ENCODE data around the gene PRSS23.

- TF ChIP-seq CTCF (IDR thresholded peaks at IDR 0.05; ENCODE audit: low read depth, low read length) (no peak), MYC (IDR thresholded peaks at IDR 0.05; ENCODE audit: low read depth, low read length) (no peak), POLR2A (IDR thresholded peaks at IDR 0.05; ENCODE audit: extremely low read depth, insufficient read length) (no peak), MAX (IDR thresholded peaks at IDR 0.05; ENCODE audit: low read depth, low read length) (no peak)
These were observed 14.4 kb downstream of the PRSS23 start for GRCh38 chr11:86814775-86815174.
